Measurements from ENCODE around the gene ICA1.
A peak's percentile ranks its signal among the peaks of the same experiment; 100 is the strongest.

- TF ChIP-seq ZHX1 (CRISPR knock-in tag; IDR thresholded peaks at IDR 0.05; ENCODE audit: low read depth) (no peak), ZNF512 (CRISPR knock-in tag; IDR thresholded peaks at IDR 0.05) (no peak), MAX (IDR thresholded peaks at IDR 0.05) (no peak), ZNF451 (CRISPR knock-in tag; IDR thresholded peaks at IDR 0.05) (no peak), CSRNP2 (CRISPR knock-in tag; conservative IDR thresholded peaks at IDR 0.05; ENCODE audit: low read depth) (no peak), ZNF253 (CRISPR knock-in tag; IDR thresholded peaks at IDR 0.05; ENCODE audit: borderline replicate concordance) (no peak), CTCF (CRISPR knock-in tag; IDR thresholded peaks at IDR 0.05) (peak; percentile 82), FOSL2 (CRISPR knock-in tag; IDR thresholded peaks at IDR 0.05) (no peak), ZNF276 (CRISPR knock-in tag; IDR thresholded peaks at IDR 0.05; ENCODE audit: low read depth) (no peak), SP4 (CRISPR knock-in tag; IDR thresholded peaks at IDR 0.05) (no peak), EP300 (IDR thresholded peaks at IDR 0.05; ENCODE audit: low read depth in 2 of 2, low read length in 2 of 2) (no peak), EP300 (CRISPR knock-in tag; IDR thresholded peaks at IDR 0.05; ENCODE audit: borderline replicate concordance) (no peak), ZNF615 (CRISPR knock-in tag; IDR thresholded peaks at IDR 0.05; ENCODE audit: borderline replicate concordance) (no peak)
Measured at GRCh38 chr7:8295638-8296361, 33.8 kb upstream of the ICA1 start.
